Sigmoid colon (tissue), 3 donors: Measurements from ENCODE around the gene ATRNL1.

Experiments
- CTCF ChIP-seq, 4 experiments: fragments of 450-650 bp in 3 of 4; fragments of 200-600 bp in 1 of 4; IDR thresholded peaks; one replicate each; pipeline ENCODE4 v1.5.1; 2016 to 2019; ENCODE audit warnings: antibody characterized with exemption in 4 of 4, mild to moderate bottlenecking in 3 of 4, moderate library complexity in 2 of 4
- POLR2A ChIP-seq, 2 donors: fragments of 450-650 bp; IDR thresholded peaks; one replicate each; pipeline ENCODE4 v1.6.1; 2016; ENCODE audit warnings: antibody characterized with exemption in 2 of 2, mild to moderate bottlenecking in 2 of 2, moderate library complexity in 2 of 2

- no peak for TF ChIP-seq POLR2A (IDR thresholded peaks at IDR 0.05)
- no peak for TF ChIP-seq CTCF (IDR thresholded peaks at IDR 0.05)
Measured at GRCh38 chr10:115066528-115066927, 26.6 kb upstream of the ATRNL1 start.
